ENCODE measurements around the gene CLN5. TPM values are rescaled to one million over a fixed set of nuclear protein-coding genes. Genes with fewer than 3 reads are reported as not detected.

The CLN5 gene
- total RNA-seq, 4 donors from 2014 or later = 4.5 to 10.1 (median 7.1) TPM

- in situ Hi-C loops (cut with MboI; ENCODE audit: low sequenced_read_pairs in 4 of 4) = no loop called here
- Histone ChIP-seq H3K4me3 (no peak overlapping the region), H3K27me3 (no peaks in the 10 kb centered on the region), H3K9me3 (no peaks in the 10 kb centered on the region), H3K4me1 (no peaks in the 10 kb centered on the region), H3K27ac (no peak overlapping the region), H3K36me3 (no peaks in the 10 kb centered on the region)
- DNase-seq (no peak), ATAC-seq (no peak)
- intact Hi-C loops (cut with DNase I; ENCODE audit: low total_unique reads) = no loop called here
- TF ChIP-seq POLR2A (IDR thresholded peaks at IDR 0.05) (no peak), CTCF (IDR thresholded peaks at IDR 0.05 in 4 of 5, conservative IDR thresholded peaks at IDR 0.05 in 1 of 5) (no peak)
These were observed 17.8 kb upstream of the CLN5 start for GRCh38 chr13:76973920-76974617.

DNA sequence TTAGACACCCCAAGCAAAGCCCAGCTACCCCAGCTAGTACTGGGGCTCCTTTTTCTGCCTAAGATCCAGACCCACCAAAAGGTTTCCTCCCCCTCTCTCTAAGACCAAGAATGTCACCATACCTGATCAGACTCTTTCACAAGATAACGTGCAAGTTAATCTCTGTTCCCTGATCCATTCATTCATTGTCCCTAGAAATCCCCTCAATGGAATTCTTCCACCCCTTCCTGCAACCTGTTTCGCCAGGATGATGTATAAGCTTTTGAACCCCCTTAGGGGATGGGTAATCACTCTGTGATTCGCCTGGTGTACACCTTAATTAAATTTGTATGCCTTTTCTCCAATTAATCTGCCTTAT lies 17.3 kb upstream of the CLN5 start:
- Histone ChIP-seq H3K4me3 (no peak overlapping the region), H3K4me1 (no peaks in the 10 kb centered on the region), H3K9me3 (no peaks in the 10 kb centered on the region), H3K27ac (no peak overlapping the region), H3K27me3 (no peaks in the 10 kb centered on the region), H3K36me3 (no peaks in the 10 kb centered on the region)
- in situ Hi-C loops (cut with MboI; ENCODE audit: low sequenced_read_pairs in 4 of 4) (no loop called here), intact Hi-C loops (cut with DNase I; ENCODE audit: low total_unique reads) (no loop called here)
- no peak for DNase-seq
- ATAC-seq = no peak
- no peak for TF ChIP-seq CTCF (IDR thresholded peaks at IDR 0.05 in 4 of 5, conservative IDR thresholded peaks at IDR 0.05 in 1 of 5)
- no peak for TF ChIP-seq POLR2A (IDR thresholded peaks at IDR 0.05)

DNA sequence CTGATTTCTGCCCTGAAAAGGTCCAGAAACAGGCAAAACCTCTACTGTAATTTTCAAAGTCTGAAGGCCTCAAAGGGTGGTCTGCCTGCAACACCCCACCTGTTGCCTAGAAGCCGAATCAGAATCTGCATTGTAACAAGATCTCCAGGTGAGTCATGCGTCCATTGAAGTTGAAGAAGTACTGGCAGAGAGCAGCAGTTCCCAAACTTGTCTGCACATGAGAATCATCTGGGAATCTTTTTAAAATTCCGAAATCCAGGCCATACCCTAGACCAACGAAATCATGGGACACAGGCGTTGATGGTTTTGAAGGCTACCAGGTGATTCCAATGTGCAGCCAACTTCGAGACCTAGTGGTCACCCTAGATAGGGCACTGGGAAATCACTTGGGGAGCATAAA lies 16.0 kb upstream of the CLN5 start:
- H3K4me1 ChIP-seq = peaks cover 4 to 8% of the 10 kb centered on the region in 2 donors
- intact Hi-C loops (cut with DNase I; ENCODE audit: low total_unique reads) (loop anchor here (5.0 kb wide), 1 partner anchor 1104 kb away; no protein-coding TSS in a partner anchor), in situ Hi-C loops (cut with MboI; ENCODE audit: low sequenced_read_pairs in 4 of 4) (no loop called here)
- no peak overlapping the region for H3K27ac ChIP-seq
- ATAC-seq = no peak
- no peaks in the 10 kb centered on the region for H3K9me3 ChIP-seq
- no peak for DNase-seq
- H3K36me3 ChIP-seq = no peaks in the 10 kb centered on the region
- no peak for TF ChIP-seq CTCF (IDR thresholded peaks at IDR 0.05 in 4 of 5, conservative IDR thresholded peaks at IDR 0.05 in 1 of 5)
- no peak for TF ChIP-seq POLR2A (IDR thresholded peaks at IDR 0.05)
- H3K27me3 ChIP-seq = no peaks in the 10 kb centered on the region
- no peak overlapping the region for H3K4me3 ChIP-seq

DNA sequence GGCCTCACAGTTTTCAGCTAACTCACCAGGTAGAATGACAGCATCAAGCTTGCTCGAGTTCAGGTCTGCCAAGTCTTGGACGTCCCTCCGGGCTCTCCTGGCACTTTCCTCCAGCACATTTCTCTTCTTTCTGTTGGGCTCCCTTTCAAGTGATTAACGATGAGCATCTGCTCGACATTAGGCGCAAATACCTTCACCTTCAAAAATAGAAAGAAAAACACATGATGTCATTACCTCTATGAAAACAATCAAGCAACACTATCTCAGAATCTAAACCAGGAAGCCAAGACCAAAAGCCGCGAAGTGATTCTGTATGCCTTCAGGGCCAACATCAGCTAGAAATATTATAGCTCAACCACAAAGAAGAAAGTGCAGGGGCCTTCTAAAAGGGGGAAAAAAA lies 15.4 kb upstream of the CLN5 start:
- in situ Hi-C loops (cut with MboI; ENCODE audit: low sequenced_read_pairs in 4 of 4) = no loop called here
- DNase-seq = no peak

More for the DNA sequence above, 15.4 kb upstream of the CLN5 start:
- intact Hi-C loops (cut with DNase I; ENCODE audit: low total_unique reads) = loop anchor here (5.0 kb wide), 1 partner anchor 1104 kb away; no protein-coding TSS in a partner anchor
- H3K27me3 ChIP-seq = no peaks in the 10 kb centered on the region
- no peak overlapping the region for H3K27ac ChIP-seq
- ATAC-seq = no peak
- H3K9me3 ChIP-seq = no peaks in the 10 kb centered on the region
- H3K4me1 ChIP-seq = peaks cover 4 to 8% of the 10 kb centered on the region in 2 donors
- no peak for TF ChIP-seq POLR2A (IDR thresholded peaks at IDR 0.05)
- no peak for TF ChIP-seq CTCF (IDR thresholded peaks at IDR 0.05 in 4 of 5, conservative IDR thresholded peaks at IDR 0.05 in 1 of 5)
- no peak overlapping the region for H3K4me3 ChIP-seq
- H3K36me3 ChIP-seq = no peaks in the 10 kb centered on the region
